Activated CD8-positive, alpha-beta T cell treated with anti-CD3 and anti-CD28 coated beads for 36 hours (primary cell): Measurements from ENCODE around the gene NEDD4L. TPM values are rescaled to one million over a fixed set of nuclear protein-coding genes. Genes with fewer than 3 reads are reported as not detected.
"Not testable (repeated sequence)": the region's sequence is repeated elsewhere in the genome, so short reads cannot be mapped to it uniquely, and the experiment has no call there.

Experiments
- ATAC-seq: fragments of 200-7000 bp; cut with Tn5 transposase; one replicate; pipeline ENCODE4 v1.10.0; 2021; ENCODE audit warnings: mild to moderate bottlenecking, moderate library complexity
- CTCF ChIA-PET: fragments of 350-600 bp; sonication (Branson Sonifier 250); formaldehyde crosslinking; loops from one replicate; lab custom pipeline; 2021; ENCODE audit warnings: antibody characterized with exemption; lab: Charles Lee
- POLR2A ChIA-PET: fragments of 350-600 bp; sonication (Branson Sonifier 250); formaldehyde crosslinking; loops from one replicate; lab custom pipeline; 2021; ENCODE audit warnings: antibody characterized with exemption; lab: Charles Lee
- DNase-seq: peaks from one replicate; pipeline ENCODE4 v3.0.0-alpha.2; 2020
- H3K27ac Mint-ChIP-seq: one replicate; pipeline ENCODE4 v1.8.0; 2021; ENCODE audit warnings: mild to moderate bottlenecking, mixed read lengths
- H3K27me3 Mint-ChIP-seq: one replicate; pipeline ENCODE4 v1.8.0; 2021; ENCODE audit warnings: mixed read lengths
- H3K36me3 Mint-ChIP-seq: one replicate; pipeline ENCODE4 v1.8.0; 2021; ENCODE audit warnings: low read depth, mixed read lengths
- H3K4me1 Mint-ChIP-seq: one replicate; pipeline ENCODE4 v1.8.0; 2021; ENCODE audit warnings: low read depth, mixed read lengths
- H3K4me3 Mint-ChIP-seq: one replicate; pipeline ENCODE4 v1.8.0; 2021; ENCODE audit warnings: mild to moderate bottlenecking, moderate library complexity, mixed read lengths
- H3K9me3 Mint-ChIP-seq: one replicate; pipeline ENCODE4 v1.8.0; 2021; ENCODE audit warnings: mixed read lengths
- intact Hi-C: fragments of 100-400 bp; cut with micrococcal nuclease; formaldehyde crosslinking; loops from one replicate; pipeline ENCODE4 v1.10.0; 2022
- total RNA-seq, 2 experiments: library from RNA; stranded (reverse); gene quantifications; one replicate each; pipeline ENCODE4 v1.2.3, GENCODE V29; 2021
- TF ChIP-seq, protein P1 (sequence below): fragments of 200-600 bp; IDR thresholded peaks from one replicate; pipeline ENCODE4 v1.8.0; 2022; ENCODE audit warnings: antibody characterized with exemption, mild to moderate bottlenecking

Gene NEDD4L
- total RNA-seq, 2 experiments from 2014 or later: 7.5 to 8.5 TPM

- ChIA-PET CTCF (interaction anchor here (1.2 kb wide), 1 partner anchor 36 kb away, joined by 3 read pairs; no protein-coding TSS in a partner anchor), POLR2A (no interaction called here)
- TF ChIP-seq, protein P1, sequence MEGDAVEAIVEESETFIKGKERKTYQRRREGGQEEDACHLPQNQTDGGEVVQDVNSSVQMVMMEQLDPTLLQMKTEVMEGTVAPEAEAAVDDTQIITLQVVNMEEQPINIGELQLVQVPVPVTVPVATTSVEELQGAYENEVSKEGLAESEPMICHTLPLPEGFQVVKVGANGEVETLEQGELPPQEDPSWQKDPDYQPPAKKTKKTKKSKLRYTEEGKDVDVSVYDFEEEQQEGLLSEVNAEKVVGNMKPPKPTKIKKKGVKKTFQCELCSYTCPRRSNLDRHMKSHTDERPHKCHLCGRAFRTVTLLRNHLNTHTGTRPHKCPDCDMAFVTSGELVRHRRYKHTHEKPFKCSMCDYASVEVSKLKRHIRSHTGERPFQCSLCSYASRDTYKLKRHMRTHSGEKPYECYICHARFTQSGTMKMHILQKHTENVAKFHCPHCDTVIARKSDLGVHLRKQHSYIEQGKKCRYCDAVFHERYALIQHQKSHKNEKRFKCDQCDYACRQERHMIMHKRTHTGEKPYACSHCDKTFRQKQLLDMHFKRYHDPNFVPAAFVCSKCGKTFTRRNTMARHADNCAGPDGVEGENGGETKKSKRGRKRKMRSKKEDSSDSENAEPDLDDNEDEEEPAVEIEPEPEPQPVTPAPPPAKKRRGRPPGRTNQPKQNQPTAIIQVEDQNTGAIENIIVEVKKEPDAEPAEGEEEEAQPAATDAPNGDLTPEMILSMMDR: no peak
- Mint-ChIP-seq H3K4me3 (no peak overlapping the region), H3K36me3 (no peaks in the 10 kb centered on the region), H3K4me1 (peaks cover 6% of the 10 kb centered on the region), H3K27ac (no peak overlapping the region), H3K9me3 (no peaks in the 10 kb centered on the region), H3K27me3 (no peaks in the 10 kb centered on the region)
- intact Hi-C loops: no loop called here
- no peak for ATAC-seq
- no peak for DNase-seq
Measured at GRCh38 chr18:58258692-58259342, 214.8 kb downstream of the NEDD4L start.

DNA sequence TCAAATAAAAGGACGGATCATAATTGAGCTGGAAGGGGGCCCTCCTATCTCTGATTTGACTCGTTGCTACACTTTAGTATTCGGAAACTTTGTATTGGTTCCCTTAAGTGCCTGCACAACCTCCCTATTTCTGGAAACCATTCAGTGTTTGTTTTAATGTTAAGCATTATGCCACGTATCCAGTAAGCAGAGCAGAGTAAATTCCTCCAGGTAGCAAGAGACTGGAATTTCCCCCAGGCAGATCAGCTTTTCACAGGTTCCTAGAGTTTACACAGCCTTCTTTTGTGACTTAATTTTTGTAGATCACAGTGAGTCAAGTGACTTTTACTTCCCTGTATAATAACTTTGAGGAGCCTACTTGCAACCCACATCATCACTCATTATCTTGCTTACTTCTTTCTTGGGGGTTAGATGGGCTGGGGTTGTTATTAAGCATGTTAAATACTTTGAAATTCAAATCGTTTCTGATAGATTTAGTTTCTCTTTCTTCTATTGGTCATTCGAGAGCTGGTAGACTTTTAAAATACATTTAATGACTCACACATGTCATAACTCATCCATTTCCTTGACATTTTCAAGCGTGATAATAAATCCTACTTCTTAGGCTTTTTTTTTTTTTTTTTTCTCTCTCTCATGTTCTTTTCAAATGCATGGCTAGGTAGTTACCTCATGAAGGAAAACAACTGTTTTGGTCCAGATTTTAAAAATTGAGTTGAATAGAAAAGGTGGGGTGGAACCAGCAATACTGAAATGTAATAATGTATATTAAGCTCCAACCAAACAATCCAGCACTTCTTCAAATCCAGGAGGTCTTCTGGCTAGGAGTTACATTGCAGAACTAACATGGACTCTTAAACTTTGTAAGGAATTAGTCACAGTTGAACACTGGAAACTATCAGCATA is 219.3 kb downstream of the NEDD4L start:
- H3K4me1 Mint-ChIP-seq: peaks cover 6% of the 10 kb centered on the region
- ChIA-PET POLR2A (interaction anchor here (0.7 to 0.8 kb wide), 2 partner anchors 9 to 28 kb away, joined by 3 read pairs; no protein-coding TSS in a partner anchor), CTCF (interaction anchor here (1.0 kb wide), 1 partner anchor 39 kb away, joined by 3 read pairs; no protein-coding TSS in a partner anchor)
- no peaks in the 10 kb centered on the region for H3K27me3 Mint-ChIP-seq
- TF ChIP-seq, protein P1: no peak
- H3K27ac Mint-ChIP-seq: no peak overlapping the region
- no peaks in the 10 kb centered on the region for H3K36me3 Mint-ChIP-seq
- no peaks in the 10 kb centered on the region for H3K9me3 Mint-ChIP-seq
- intact Hi-C loops: no loop called here
- H3K4me3 Mint-ChIP-seq: no peak overlapping the region
- ATAC-seq (peak; percentile 51), DNase-seq (no peak)

DNA sequence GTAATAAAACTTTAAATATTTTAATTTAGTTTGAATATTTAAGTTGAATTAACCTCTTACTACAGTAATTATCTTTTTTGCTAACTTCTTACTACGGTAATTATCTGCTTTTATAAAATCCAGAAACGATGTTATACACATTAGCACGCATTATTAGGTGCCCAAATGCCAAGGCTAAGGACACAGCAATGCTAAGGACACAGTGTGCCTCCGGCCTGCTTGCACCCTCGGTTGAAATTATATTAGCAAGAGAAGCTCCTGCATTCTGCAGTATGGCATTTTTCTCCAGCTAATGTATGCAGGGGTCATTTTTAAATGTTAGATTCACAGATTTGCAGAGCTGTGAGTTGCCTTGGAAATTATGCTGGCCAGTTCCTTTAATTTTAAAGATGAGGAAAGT is 220.0 kb downstream of the NEDD4L start:
- no peaks in the 10 kb centered on the region for H3K27me3 Mint-ChIP-seq
- no peak overlapping the region for H3K27ac Mint-ChIP-seq
- H3K9me3 Mint-ChIP-seq: no peaks in the 10 kb centered on the region
- intact Hi-C loops: no loop called here
- POLR2A ChIA-PET: interaction anchor here (0.8 kb wide), 1 partner anchor 29 kb away, joined by 3 read pairs; no protein-coding TSS in a partner anchor
- no peak for ATAC-seq
- no peaks in the 10 kb centered on the region for H3K36me3 Mint-ChIP-seq
- TF ChIP-seq, protein P1: no peak
- peaks cover 6% of the 10 kb centered on the region for H3K4me1 Mint-ChIP-seq
- no peak for DNase-seq
- CTCF ChIA-PET: interaction anchor here (1.0 kb wide), 1 partner anchor 40 kb away, joined by 3 read pairs; no protein-coding TSS in a partner anchor
- no peak overlapping the region for H3K4me3 Mint-ChIP-seq

DNA sequence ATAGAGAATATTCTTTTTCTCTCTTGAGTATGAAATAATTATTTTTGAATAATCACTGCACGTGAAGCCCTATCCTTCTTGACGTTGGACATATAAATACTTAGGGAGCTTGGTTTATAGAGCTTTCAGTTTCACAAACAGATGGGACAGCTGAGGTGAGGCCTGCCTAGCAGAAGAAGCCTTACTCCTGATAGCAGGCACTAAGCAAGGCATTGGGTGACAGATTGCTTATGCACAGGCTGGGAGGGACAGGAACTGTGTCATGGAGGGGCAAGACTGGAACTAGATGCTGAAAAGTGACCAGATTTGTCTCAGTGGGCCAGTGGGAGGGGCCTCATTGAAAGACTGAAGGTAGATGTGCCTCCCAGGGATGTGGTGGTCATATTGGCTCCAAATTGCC is 220.8 kb downstream of the NEDD4L start:
- ChIA-PET POLR2A (no interaction called here), CTCF (interaction anchor here (1.0 kb wide), 1 partner anchor 40 kb away, joined by 3 read pairs; no protein-coding TSS in a partner anchor)
- no peak overlapping the region for H3K27ac Mint-ChIP-seq
- peaks cover 6% of the 10 kb centered on the region for H3K4me1 Mint-ChIP-seq
- no peaks in the 10 kb centered on the region for H3K27me3 Mint-ChIP-seq
- H3K36me3 Mint-ChIP-seq: no peaks in the 10 kb centered on the region
- intact Hi-C loops: no loop called here
- no peaks in the 10 kb centered on the region for H3K9me3 Mint-ChIP-seq
- TF ChIP-seq, protein P1: no peak
- DNase-seq (no peak), ATAC-seq (no peak)
- no peak overlapping the region for H3K4me3 Mint-ChIP-seq

- H3K36me3 Mint-ChIP-seq, H3K4me1 Mint-ChIP-seq, H3K27me3 Mint-ChIP-seq, ATAC-seq, H3K4me3 Mint-ChIP-seq, POLR2A ChIA-PET, intact Hi-C loops, CTCF ChIA-PET, H3K9me3 Mint-ChIP-seq, DNase-seq, H3K27ac Mint-ChIP-seq: not testable (repeated sequence)
Measured at GRCh38 chr18:58265489-58265888, 221.5 kb downstream of the NEDD4L start.
